Thymus (tissue), 14 donors: ENCODE data around the gene HNF4A. TPM values are rescaled to one million over a fixed set of nuclear protein-coding genes. Genes with fewer than 3 reads are reported as not detected.

ENCODE experiments used
- DNase-seq, 9 donors: peaks; one replicate each; pipeline ENCODE4 v3.0.0-alpha.2; 2013; ENCODE audit warnings: low spot score in 9 of 9, low read depth in 6 of 9, missing footprints in 1 of 9
- H3K27ac ChIP-seq, 2 donors: one replicate each; pipeline ENCODE4 v1.5.1; 2013; ENCODE audit warnings: control low read depth in 1 of 2, low read depth in 1 of 2, low read length in 1 of 2, mild to moderate bottlenecking in 1 of 2, moderate library complexity in 1 of 2
- H3K27me3 ChIP-seq, 2 donors: one replicate each; pipeline ENCODE4 v1.5.1; 2013; ENCODE audit warnings: low read length in 1 of 2; ENCODE audit not compliant: control insufficient read depth in 2 of 2, insufficient read depth in 1 of 2
- H3K36me3 ChIP-seq, 2 donors: one replicate each; pipeline ENCODE4 v1.5.1; 2013; ENCODE audit warnings: low read length in 1 of 2, mild to moderate bottlenecking in 1 of 2, moderate library complexity in 1 of 2; ENCODE audit not compliant: control insufficient read depth in 2 of 2, insufficient read depth in 2 of 2
- H3K4me1 ChIP-seq, 2 donors: one replicate each; pipeline ENCODE4 v1.5.1; 2013; ENCODE audit warnings: low read length in 2 of 2; ENCODE audit not compliant: control insufficient read depth in 2 of 2, insufficient read depth in 2 of 2
- H3K4me3 ChIP-seq, 2 donors: one replicate each; pipeline ENCODE4 v1.5.1; 2013; ENCODE audit warnings: low read length in 2 of 2, control low read depth in 1 of 2, mild to moderate bottlenecking in 1 of 2
- H3K9me3 ChIP-seq, 2 donors: one replicate each; pipeline ENCODE4 v1.5.1; 2013; ENCODE audit warnings: low read length in 1 of 2, mild to moderate bottlenecking in 1 of 2; ENCODE audit not compliant: control insufficient read depth in 2 of 2, insufficient read depth in 1 of 2
- WGBS: extraction: QIAGEN DNeasy Blood & Tissue Kit; methylation state at CpG from one replicate; pipeline ENCODE4 v1.1.7; 2013; 5-methylcytosine and 5-hydroxymethylcytosine counted together
- long read RNA-seq, 10 donors: transcript quantifications; one replicate each; lab custom pipeline, GENCODE V29; 2026
- polyA plus RNA-seq: library from polyadenylated mRNA; stranded (reverse); fragments of 200-250 nt; gene quantifications from one replicate; pipeline ENCODE4 v1.2.3, GENCODE V29; 2013
- total RNA-seq: library from RNA; stranded (reverse); fragments of 120-200 nt; gene quantifications from one replicate; pipeline ENCODE4 v1.2.4, GENCODE V29; 2013
- donor health status: healthy.

Gene HNF4A
- total RNA-seq (0.05 TPM), polyA plus RNA-seq (0.16 TPM)
- long read RNA-seq, donor 1, result 0 reads
- long read RNA-seq, donor 2, result 0 reads
- long read RNA-seq, donor 3, result 0 reads
- long read RNA-seq, donor 4, result 0 reads
- long read RNA-seq, donor 5, result 0 reads
- long read RNA-seq, donor 6, result 0 reads
- long read RNA-seq, donor 7, partial matches to known transcripts, result 21 of 21 reads
- long read RNA-seq, donor 7, other reads (novel, unspliced or antisense), result 0 of 21 reads
- long read RNA-seq, donor 8, result 0 reads
- long read RNA-seq, donor 9, result 0 reads
- long read RNA-seq, donor 10, result 0 reads

DNA sequence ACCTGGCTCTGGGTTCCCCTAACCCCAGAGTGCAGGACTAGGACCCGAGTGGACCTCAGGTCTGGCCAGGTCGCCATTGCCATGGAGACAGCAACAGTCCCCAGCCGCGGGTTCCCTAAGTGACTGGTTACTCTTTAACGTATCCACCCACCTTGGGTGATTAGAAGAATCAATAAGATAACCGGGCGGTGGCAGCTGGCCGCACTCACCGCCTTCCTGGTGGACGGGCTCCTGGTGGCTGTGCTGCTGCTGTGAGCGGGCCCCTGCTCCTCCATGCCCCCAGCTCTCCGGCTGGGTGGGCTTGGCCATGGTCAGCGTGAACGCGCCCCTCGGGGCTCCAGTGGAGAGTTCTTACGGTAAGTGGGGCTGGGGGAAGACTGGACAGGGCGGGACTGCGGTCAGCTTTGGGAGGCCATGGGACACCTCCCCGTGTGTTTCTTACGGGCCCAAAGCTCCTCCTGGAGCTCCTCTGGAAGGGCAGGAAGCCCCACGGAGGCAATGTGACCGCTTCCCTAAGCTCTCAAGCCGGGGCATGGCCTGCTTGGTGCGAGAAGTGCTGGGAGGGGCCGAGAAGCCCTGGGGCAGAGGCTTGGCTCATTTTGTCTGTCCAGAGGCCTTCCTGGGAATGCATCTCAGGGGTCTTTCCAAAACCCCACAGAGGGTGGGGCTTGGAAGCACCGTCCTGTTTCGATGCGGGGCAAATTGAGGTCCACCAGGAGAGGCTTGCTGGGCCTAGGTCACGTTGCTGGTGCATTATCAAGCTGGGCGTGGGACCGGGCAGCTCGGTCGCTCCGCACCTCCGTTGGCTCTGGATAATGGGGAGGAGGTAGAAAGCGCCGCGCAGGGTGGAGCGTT is at the start of gene HNF4A:
HNF4A (plus strand) TSS at position 202 of the 855 bp plus-strand sequence; CDS start at position 308, 106 bp downstream.
- Histone ChIP-seq H3K4me1 (no peaks in the 10 kb centered on the region), H3K4me3 (no peak within 1 kb of the TSS), H3K9me3 (no peaks in the 10 kb centered on the region), H3K27me3 (peaks cover 0 to 4% of the 10 kb centered on the region in 2 donors), H3K27ac (no peak within 1 kb of the TSS), H3K36me3 (no peaks in the 10 kb centered on the region)
- WGBS, result 92% methylated on average over 40 of the region's 40 CpGs
- DNase-seq, result no peak

GRCh38 chr20:44306927-44307326 is 48.6 kb upstream of the HNF4A start:
- Histone ChIP-seq H3K27me3 (peaks cover 6 to 8% of the 10 kb centered on the region in 2 donors), H3K4me1 (peaks cover 9 to 13% of the 10 kb centered on the region in 2 donors), H3K4me3 (no peak overlapping the region), H3K36me3 (no peaks in the 10 kb centered on the region), H3K9me3 (no peaks in the 10 kb centered on the region), H3K27ac (no peak overlapping the region)
- 96% methylated on average over 9 of the region's 9 CpGs for WGBS
- DNase-seq, result no peak

DNA sequence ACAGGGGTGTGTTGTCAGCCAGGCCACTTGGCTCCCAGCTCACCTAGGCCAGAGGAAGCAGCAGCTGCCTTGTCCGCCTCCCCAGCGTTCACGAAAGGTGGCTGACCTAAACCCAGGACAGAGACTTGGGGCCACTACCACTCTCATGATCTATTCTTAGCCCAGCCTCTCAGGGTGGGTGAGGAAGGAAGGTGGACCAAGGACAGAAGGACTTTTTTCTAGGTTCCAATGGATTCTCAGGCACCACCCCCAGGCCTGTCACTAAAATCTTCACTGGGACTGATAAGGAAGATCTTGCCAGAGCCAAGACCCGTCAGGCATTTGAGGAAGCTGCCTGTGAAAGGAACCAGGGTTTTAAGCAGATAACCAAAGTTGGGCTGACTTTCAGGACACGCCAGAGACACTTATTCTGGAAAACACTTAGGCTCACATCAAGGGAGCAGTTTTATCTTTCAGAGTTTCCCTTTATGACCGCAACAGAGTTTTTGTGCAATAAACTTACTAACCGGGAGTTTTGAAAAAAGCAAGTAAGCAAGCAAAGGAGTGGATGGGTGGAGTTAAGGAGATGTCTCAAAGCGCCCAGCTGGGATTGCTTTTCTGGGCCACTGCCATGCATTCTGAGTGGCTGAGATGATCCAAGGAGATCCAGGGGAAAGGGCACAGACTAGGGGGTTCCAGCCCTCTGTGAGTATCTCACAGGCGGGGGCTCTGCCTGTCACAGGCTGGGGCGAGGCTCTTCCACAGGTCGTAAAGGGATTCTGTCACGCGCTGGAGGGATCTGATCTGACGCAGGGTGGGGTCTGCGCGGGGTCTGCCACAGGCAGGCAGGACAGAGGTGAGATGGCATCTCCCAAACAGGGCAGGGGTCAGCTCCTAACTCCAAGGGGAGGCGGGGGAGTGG is 45.5 kb upstream of the HNF4A start:
- Histone ChIP-seq H3K4me3 (peak overlapping the region; percentile 76 to 89), H3K36me3 (no peaks in the 10 kb centered on the region), H3K27me3 (peaks cover 11 to 18% of the 10 kb centered on the region in 2 donors), H3K4me1 (peaks cover 9 to 13% of the 10 kb centered on the region in 2 donors), H3K9me3 (no peaks in the 10 kb centered on the region), H3K27ac (no peak overlapping the region)
- peak in 2 of 9 donors; percentile 1 to 17 for DNase-seq
- 29% methylated on average over 17 of the region's 17 CpGs for WGBS

- H3K4me1 ChIP-seq, result peaks cover 9 to 13% of the 10 kb centered on the region in 2 donors
- H3K27me3 ChIP-seq, result peaks cover 11 to 18% of the 10 kb centered on the region in 2 donors
- peak; percentile 85 to 98 (median 93) for DNase-seq
- 2% methylated on average over 70 of the region's 70 CpGs for WGBS
- peak within 1 kb of the TSS; percentile 76 to 89 for H3K4me3 ChIP-seq
- H3K36me3 ChIP-seq, result no peaks in the 10 kb centered on the region
- H3K9me3 ChIP-seq, result no peaks in the 10 kb centered on the region
- H3K27ac ChIP-seq, result peak within 1 kb of the TSS in 1 of 2 donors; percentile 11
Observed at GRCh38 chr20:44310664-44311639, 44.5 kb upstream of the HNF4A start, which contains the start of gene FITM2. Gene FITM2 (minus strand): TSS chr20:44311202. CDS start chr20:44311148, 54 bp downstream.

- peaks cover 6 to 9% of the 10 kb centered on the region in 2 donors for H3K4me1 ChIP-seq
- no peak overlapping the region for H3K4me3 ChIP-seq
- no peak overlapping the region for H3K27ac ChIP-seq
- H3K36me3 ChIP-seq, result no peaks in the 10 kb centered on the region
- H3K27me3 ChIP-seq, result peaks cover 11 to 18% of the 10 kb centered on the region in 2 donors
- DNase-seq, result no peak
- no peaks in the 10 kb centered on the region for H3K9me3 ChIP-seq
Observed at GRCh38 chr20:44314870-44315269, 40.6 kb upstream of the HNF4A start.

DNA sequence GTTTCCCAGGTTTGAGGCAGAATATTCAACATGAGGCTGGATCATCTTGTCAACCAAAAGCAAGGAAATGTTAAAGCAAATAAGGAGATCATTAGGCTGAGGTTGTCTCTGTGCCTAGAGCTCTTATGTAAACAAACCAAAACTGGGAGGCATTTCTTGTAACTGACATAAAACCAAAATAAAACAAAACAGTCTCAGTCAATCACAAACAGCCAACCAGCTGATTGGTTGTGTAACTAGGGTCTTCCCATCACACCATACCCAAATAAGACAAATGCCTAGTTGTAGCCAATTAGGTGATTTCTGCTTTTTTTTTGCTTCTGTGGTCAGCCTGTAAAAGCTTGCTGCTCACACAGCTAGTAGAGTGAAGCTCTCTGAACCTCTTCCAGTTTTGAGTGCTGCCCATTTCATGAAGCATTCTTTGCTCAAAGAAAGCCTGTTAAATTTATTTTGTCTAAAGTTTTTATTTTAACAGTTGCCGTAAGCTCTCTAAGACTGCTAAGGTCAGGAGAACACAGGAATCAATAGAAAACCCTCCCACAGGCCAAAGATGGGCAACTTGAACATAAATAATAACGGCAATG is 35.6 kb upstream of the HNF4A start:
- no peaks in the 10 kb centered on the region for H3K9me3 ChIP-seq
- H3K27me3 ChIP-seq, result peaks cover 0 to 5% of the 10 kb centered on the region in 2 donors
- DNase-seq, result no peak
- no peak overlapping the region for H3K27ac ChIP-seq
- WGBS, result 98% methylated on average over 2 of the region's 2 CpGs
- H3K4me1 ChIP-seq, result no peaks in the 10 kb centered on the region
- no peak overlapping the region for H3K4me3 ChIP-seq
- no peaks in the 10 kb centered on the region for H3K36me3 ChIP-seq

- Histone ChIP-seq H3K27me3 (peaks cover 0 to 22% of the 10 kb centered on the region in 2 donors), H3K36me3 (no peaks in the 10 kb centered on the region), H3K4me1 (peaks cover 5 to 10% of the 10 kb centered on the region in 2 donors), H3K9me3 (no peaks in the 10 kb centered on the region), H3K4me3 (no peak overlapping the region), H3K27ac (no peak overlapping the region)
- DNase-seq, result no peak
- 65% methylated on average over 1 of the region's 1 CpG for WGBS
Observed at GRCh38 chr20:44324343-44324742, 31.2 kb upstream of the HNF4A start.
